ENCODE results near the gene LMO7. TPM values are rescaled to one million over a fixed set of nuclear protein-coding genes. Genes with fewer than 3 reads are reported as not detected.
A peak's percentile ranks its signal among the peaks of the same experiment; 100 is the strongest.

LMO7 gene
- polyA plus RNA-seq, 1 experiment: 76.9 TPM

DNA sequence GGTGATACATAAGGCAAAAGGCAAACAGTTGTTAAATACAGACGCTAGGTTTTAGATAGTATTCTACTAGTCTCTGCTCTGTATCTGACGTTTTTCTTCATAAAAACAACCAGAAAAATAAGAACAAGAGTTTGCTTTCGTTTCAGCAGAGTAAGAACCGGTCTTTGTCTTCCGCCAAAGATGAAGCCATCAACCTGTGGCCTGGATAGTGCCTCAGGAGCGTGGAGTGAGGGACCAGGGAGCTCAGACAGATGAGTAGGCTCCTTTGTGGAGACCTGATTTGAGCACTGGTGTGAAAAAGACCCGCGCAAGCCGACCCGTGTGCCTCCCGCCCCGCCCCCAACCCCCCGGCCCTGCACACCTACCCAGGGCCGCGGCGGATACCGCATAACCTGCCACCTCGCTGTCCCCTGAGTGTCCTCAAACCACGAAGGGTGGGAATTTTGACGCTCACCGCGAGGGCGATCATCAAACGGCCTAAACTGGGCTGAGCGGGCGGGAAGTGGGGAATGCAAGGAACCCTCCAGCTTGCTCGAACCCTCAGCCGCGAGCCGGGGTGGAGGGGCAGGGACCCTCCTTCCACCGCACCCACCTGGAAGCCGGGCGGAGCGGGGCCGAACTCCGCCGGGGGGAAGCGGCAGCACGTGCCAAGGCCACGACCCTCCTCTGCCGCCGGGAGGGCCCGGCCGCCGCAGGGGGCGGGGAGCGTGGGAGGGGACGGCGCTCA is 866 bp upstream of the LMO7 start:
- no peaks in the 10 kb centered on the region for H3K27me3 ChIP-seq (ENCODE audit: control insufficient read depth, insufficient read depth, low read length)
- no peaks in the 10 kb centered on the region; the same call in 1 of the 2 replicates for H3K9me3 ChIP-seq (ENCODE audit: control insufficient read depth, insufficient read depth, low read length)
- CTCF ChIA-PET: no interaction called here
- POLR2A ChIA-PET: interaction anchor here (1.2 kb wide), 1 partner anchor 14 kb away, joined by 3 read pairs; no protein-coding TSS in a partner anchor
- TF ChIP-seq, protein P1, sequence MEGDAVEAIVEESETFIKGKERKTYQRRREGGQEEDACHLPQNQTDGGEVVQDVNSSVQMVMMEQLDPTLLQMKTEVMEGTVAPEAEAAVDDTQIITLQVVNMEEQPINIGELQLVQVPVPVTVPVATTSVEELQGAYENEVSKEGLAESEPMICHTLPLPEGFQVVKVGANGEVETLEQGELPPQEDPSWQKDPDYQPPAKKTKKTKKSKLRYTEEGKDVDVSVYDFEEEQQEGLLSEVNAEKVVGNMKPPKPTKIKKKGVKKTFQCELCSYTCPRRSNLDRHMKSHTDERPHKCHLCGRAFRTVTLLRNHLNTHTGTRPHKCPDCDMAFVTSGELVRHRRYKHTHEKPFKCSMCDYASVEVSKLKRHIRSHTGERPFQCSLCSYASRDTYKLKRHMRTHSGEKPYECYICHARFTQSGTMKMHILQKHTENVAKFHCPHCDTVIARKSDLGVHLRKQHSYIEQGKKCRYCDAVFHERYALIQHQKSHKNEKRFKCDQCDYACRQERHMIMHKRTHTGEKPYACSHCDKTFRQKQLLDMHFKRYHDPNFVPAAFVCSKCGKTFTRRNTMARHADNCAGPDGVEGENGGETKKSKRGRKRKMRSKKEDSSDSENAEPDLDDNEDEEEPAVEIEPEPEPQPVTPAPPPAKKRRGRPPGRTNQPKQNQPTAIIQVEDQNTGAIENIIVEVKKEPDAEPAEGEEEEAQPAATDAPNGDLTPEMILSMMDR (IDR thresholded peaks at IDR 0.05; ENCODE audit: low read depth, low read length): no peak
- DNase-seq (ENCODE audit: low read depth, low spot score): no peak
- peak overlapping the region; percentile 11 for H3K27ac ChIP-seq (ENCODE audit: low read depth, low read length)
- peak overlapping the region; percentile 97 for H3K4me3 ChIP-seq (ENCODE audit: low read depth, low read length)

DNA sequence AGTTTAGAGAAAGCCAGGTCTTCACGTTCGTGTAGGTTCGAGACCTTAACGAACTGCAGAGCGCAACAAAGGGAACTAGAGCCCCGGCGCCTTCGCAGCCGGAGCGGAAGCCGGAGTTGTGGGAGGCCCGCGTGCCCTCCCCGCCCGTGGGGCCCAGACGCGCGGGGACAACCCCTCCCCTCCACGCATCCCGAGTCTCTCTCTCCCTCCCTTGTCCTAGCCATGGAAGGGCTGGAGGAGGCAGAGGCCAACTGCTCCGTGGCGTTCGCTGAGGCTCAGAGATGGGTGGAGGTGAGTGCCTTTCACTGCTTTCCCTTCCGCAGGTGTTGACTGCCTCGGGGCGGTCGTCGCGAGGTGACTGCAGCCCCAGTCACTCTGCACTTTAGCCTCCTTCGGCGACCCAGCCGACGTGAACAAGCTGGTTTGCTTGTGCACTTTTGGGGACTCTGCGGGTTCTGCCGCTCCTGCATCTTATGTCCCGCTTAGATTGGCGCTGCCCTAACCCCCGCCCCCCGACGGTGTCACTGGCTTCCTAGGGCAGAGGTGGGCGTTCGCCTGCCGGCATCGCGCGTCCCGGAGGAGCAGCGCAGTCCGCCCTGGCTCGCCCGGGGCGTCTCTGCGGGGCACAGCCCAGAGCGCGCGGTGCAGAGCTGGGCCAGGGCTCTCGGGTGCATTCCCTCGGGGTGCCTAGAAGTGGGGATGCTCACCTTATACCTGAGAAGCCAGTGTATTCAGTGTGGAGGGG is 478 bp downstream of the LMO7 start:
- POLR2A ChIA-PET: interaction anchor here (1.0 to 1.1 kb wide), 2 partner anchors 17 to 49 kb away, joined by 3 read pairs; no protein-coding TSS in a partner anchor
- CTCF ChIA-PET: no interaction called here
- H3K4me3 ChIP-seq (ENCODE audit: low read depth, low read length): peak overlapping the region; percentile 97
- TF ChIP-seq, protein P1 (IDR thresholded peaks at IDR 0.05; ENCODE audit: low read depth, low read length): no peak
- no peaks in the 10 kb centered on the region for H3K27me3 ChIP-seq (ENCODE audit: control insufficient read depth, insufficient read depth, low read length)
- H3K9me3 ChIP-seq (ENCODE audit: control insufficient read depth, insufficient read depth, low read length): no peaks in the 10 kb centered on the region; the same call in 1 of the 2 replicates
- no peak for DNase-seq (ENCODE audit: low read depth, low spot score)
- H3K27ac ChIP-seq (ENCODE audit: low read depth, low read length): peak overlapping the region; percentile 77

DNA sequence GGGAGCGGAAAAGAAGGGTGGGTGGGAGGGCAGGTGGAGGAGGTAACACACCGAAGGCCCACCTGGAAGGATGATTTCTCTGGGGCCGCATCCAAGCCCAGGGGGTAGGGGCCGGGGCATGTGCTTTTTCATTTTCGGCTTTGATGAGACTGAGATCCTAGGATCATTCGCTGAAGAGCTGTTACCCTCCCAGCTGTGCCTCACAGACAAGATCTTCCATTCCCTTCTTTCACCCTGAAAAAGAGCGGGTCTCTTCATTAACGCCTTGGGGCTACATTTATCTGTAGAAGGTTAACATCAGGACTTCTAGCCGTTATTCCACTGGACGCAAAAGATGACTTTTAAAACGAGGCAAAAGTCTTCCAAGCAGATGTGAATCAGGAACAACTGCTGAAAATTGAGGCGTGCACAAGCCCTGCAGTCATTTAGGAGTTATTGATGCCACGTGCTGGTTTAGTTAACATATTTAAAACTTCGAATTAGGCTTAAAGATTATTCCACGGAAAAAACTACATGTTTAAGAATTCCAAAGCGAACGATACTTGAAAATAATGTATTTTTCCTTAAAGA is 1.1 kb downstream of the LMO7 start:
- ChIA-PET POLR2A (interaction anchor here (1.0 to 1.1 kb wide), 2 partner anchors 18 to 49 kb away, joined by 3 read pairs; no protein-coding TSS in a partner anchor), CTCF (interaction anchor here (1.0 kb wide), 1 partner anchor 155 kb away, joined by 3 read pairs; the partner anchor contains the start of gene TBC1D4)
- H3K27ac ChIP-seq (ENCODE audit: low read depth, low read length): peak overlapping the region; percentile 22
- H3K27me3 ChIP-seq (ENCODE audit: control insufficient read depth, insufficient read depth, low read length): no peaks in the 10 kb centered on the region
- no peak for DNase-seq (ENCODE audit: low read depth, low spot score)
- H3K9me3 ChIP-seq (ENCODE audit: control insufficient read depth, insufficient read depth, low read length): no peaks in the 10 kb centered on the region; the same call in 1 of the 2 replicates
- TF ChIP-seq, protein P1 (IDR thresholded peaks at IDR 0.05; ENCODE audit: low read depth, low read length): no peak
- peak overlapping the region; percentile 97 for H3K4me3 ChIP-seq (ENCODE audit: low read depth, low read length)

DNA sequence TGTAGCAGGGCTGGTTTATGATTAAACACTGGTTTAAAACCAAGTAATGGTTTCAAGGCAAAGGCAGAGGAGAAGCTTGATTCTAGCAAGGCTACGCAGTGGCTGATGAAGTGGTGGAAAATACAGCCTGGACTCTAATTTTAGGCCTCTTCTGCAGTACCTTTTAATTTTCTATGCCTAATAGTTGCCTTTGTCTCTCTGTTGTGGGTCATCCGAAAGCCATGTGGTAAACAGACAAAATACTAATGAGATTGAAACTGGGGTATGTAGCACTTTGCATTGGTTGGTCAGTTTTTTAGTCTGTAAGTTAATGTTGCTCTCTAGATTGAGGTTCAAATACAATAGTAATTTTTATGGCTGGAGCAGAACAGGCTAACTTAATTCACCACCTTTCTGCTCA is 3.3 kb downstream of the LMO7 start:
- POLR2A ChIA-PET: no interaction called here
- Histone ChIP-seq H3K4me3 (ENCODE audit: low read depth, low read length) (peak overlapping the region; percentile 97), H3K9me3 (ENCODE audit: control insufficient read depth, insufficient read depth, low read length) (no peaks in the 10 kb centered on the region; the same call in 1 of the 2 replicates), H3K27ac (ENCODE audit: low read depth, low read length) (no peak overlapping the region), H3K27me3 (ENCODE audit: control insufficient read depth, insufficient read depth, low read length) (no peaks in the 10 kb centered on the region)
- no peak for DNase-seq (ENCODE audit: low read depth, low spot score)
- CTCF ChIA-PET: interaction anchor here (0.6 to 0.9 kb wide), 3 partner anchors 8 to 56 kb away, joined by 3 to 4 read pairs (median 3); no protein-coding TSS in a partner anchor
- TF ChIP-seq, protein P1 (IDR thresholded peaks at IDR 0.05; ENCODE audit: low read depth, low read length): no peak
